SH-SY5Y (cell line): ENCODE data around the gene TRAF3.

Source experiments
- GATA2 ChIP-seq: IDR thresholded peaks from 2 replicates; pipeline ENCODE4 v1.6.1; 2011; ENCODE audit warnings: mild to moderate bottlenecking, low read depth, low read length
- GATA3 ChIP-seq: IDR thresholded peaks from 2 replicates; pipeline ENCODE4 v1.6.1; 2011; ENCODE audit warnings: low read depth, mild to moderate bottlenecking, low read length, moderate library complexity

DNA sequence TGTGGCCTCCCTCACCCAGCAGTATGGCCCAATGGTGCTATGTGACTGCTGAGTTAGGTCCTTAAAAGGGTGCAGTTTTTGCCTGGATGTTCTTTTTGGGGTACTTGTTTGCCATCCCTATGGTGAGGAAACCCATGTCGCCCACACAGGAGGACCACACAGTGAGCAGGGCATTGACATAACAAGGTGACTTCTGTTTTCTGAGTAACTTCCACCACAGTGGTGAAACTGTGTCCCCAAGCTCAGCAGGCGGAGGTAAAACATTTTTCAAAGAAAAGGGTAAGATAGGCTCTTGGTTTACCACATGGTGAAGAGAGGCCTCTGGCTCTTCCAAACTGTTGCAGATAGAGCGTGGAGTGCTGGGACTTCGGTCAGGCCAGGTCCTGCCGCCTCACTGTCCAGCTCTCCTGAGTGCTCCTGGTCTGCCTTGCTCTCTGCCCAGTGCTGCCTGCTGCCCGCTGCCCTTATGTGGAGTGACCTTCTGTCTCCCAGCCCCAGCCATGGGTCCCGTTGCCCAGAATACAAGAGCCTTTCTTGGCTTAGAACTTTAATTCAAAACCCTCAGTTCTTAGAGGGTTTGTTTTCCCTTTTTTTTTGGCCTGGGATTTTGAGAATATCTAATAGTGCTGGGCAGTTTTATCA, 54.0 kb downstream of the TRAF3 start:
- TF ChIP-seq GATA2 (no peak), GATA3 (no peak)
